H9 (cell line): ENCODE measurements around the gene PPP1R16B. TPM values are rescaled to one million over a fixed set of nuclear protein-coding genes. Genes with fewer than 3 reads are reported as not detected.

Experiments used
- DNase-seq: peaks from one replicate; pipeline ENCODE4 v3.0.0-alpha.2; 2017
- H2AFZ ChIP-seq: one replicate; pipeline ENCODE4 v1.6.1; 2013; ENCODE audit warnings: mild to moderate bottlenecking, low read length, control low read depth, moderate library complexity
- H2AK5ac ChIP-seq: 2 replicates; pipeline ENCODE4 v1.6.1; 2013; ENCODE audit warnings: low read length, control low read depth, mixed read lengths; ENCODE audit not compliant: insufficient read length
- H2BK120ac ChIP-seq: one replicate; pipeline ENCODE4 v1.6.1; 2013; ENCODE audit warnings: low read depth, mild to moderate bottlenecking, low read length, control low read depth, inconsistent platforms; ENCODE audit not compliant: poor library complexity, severe bottlenecking
- H2BK12ac ChIP-seq: 2 replicates; pipeline ENCODE4 v1.6.1; 2013; ENCODE audit warnings: low read length, control low read depth, mixed read lengths, low read depth; ENCODE audit not compliant: insufficient read length
- H2BK15ac ChIP-seq: 2 replicates; pipeline ENCODE4 v1.6.1; 2013; ENCODE audit warnings: low read depth, low read length, control low read depth
- H2BK20ac ChIP-seq: one replicate; pipeline ENCODE4 v1.6.1; 2013; ENCODE audit warnings: low read depth, mild to moderate bottlenecking, low read length, control low read depth, inconsistent platforms; ENCODE audit not compliant: poor library complexity, severe bottlenecking
- H2BK5ac ChIP-seq: 2 replicates; pipeline ENCODE4 v1.6.1; 2013; ENCODE audit warnings: low read length, control low read depth, mixed read lengths; ENCODE audit not compliant: insufficient read length
- H3K14ac ChIP-seq: 2 replicates; pipeline ENCODE4 v1.6.1; 2013; ENCODE audit warnings: low read length, control low read depth; ENCODE audit not compliant: insufficient read depth
- H3K18ac ChIP-seq: 2 replicates; pipeline ENCODE4 v1.6.1; 2013; ENCODE audit warnings: low read depth, mild to moderate bottlenecking, mixed read lengths, low read length, control low read depth; ENCODE audit not compliant: insufficient read length
- H3K23ac ChIP-seq: 2 replicates; pipeline ENCODE4 v1.6.1; 2013; ENCODE audit warnings: low read length, control low read depth, mixed read lengths, low read depth; ENCODE audit not compliant: insufficient read length
- H3K23me2 ChIP-seq: 2 replicates; pipeline ENCODE4 v1.6.1; 2013; ENCODE audit warnings: low read depth, mild to moderate bottlenecking, mixed read lengths, low read length, control low read depth; ENCODE audit not compliant: insufficient read length, poor library complexity, severe bottlenecking
- H3K27ac ChIP-seq: 2 replicates; pipeline ENCODE4 v1.5.1; 2013; ENCODE audit warnings: low read length, control low read depth, mixed read lengths, low read depth; ENCODE audit not compliant: insufficient read length
- H3K27me3 ChIP-seq: 2 replicates; pipeline ENCODE4 v1.6.1; 2013; ENCODE audit warnings: low read length, control low read depth, inconsistent platforms; ENCODE audit not compliant: insufficient read depth
- H3K4ac ChIP-seq: 2 replicates; pipeline ENCODE4 v1.6.1; 2013; ENCODE audit warnings: low read depth, mild to moderate bottlenecking, control low read depth, inconsistent platforms, low read length, moderate library complexity
- H3K4me1 ChIP-seq: 2 replicates; pipeline ENCODE4 v1.6.1; 2013; ENCODE audit warnings: low read length, control low read depth, inconsistent platforms; ENCODE audit not compliant: insufficient read depth
- H3K4me2 ChIP-seq: 2 replicates; pipeline ENCODE4 v1.6.1; 2013; ENCODE audit warnings: low read length, control low read depth, mixed read lengths; ENCODE audit not compliant: insufficient read length, insufficient read depth
- H3K56ac ChIP-seq: 2 replicates; pipeline ENCODE4 v1.6.1; 2013; ENCODE audit warnings: low read depth, mild to moderate bottlenecking, mixed read lengths, low read length, control low read depth; ENCODE audit not compliant: insufficient read length
- H3K79me1 ChIP-seq: 2 replicates; pipeline ENCODE4 v1.6.1; 2013; ENCODE audit warnings: low read depth, mild to moderate bottlenecking, moderate library complexity, low read length, control low read depth, inconsistent platforms; ENCODE audit not compliant: insufficient read depth, poor library complexity, severe bottlenecking
- H3K79me2 ChIP-seq: 2 replicates; pipeline ENCODE4 v1.6.1; 2013; ENCODE audit warnings: low read length, control low read depth, inconsistent platforms; ENCODE audit not compliant: insufficient read depth
- H3K9ac ChIP-seq: 2 replicates; pipeline ENCODE4 v1.6.1; 2013; ENCODE audit warnings: low read length, control low read depth, mixed read lengths; ENCODE audit not compliant: insufficient read length; ENCODE audit errors: extremely low read depth
- H3K9me3 ChIP-seq: one replicate; pipeline ENCODE4 v1.6.1; 2013; ENCODE audit warnings: low read depth, low read length, inconsistent platforms; ENCODE audit not compliant: control insufficient read depth
- H3T11ph ChIP-seq: one replicate; pipeline ENCODE4 v1.6.1; 2013; ENCODE audit warnings: mild to moderate bottlenecking, low read length, control low read depth, inconsistent platforms
- H4K20me1 ChIP-seq: one replicate; pipeline ENCODE4 v1.6.1; 2013; ENCODE audit not compliant: control insufficient read depth, insufficient read length, insufficient read depth
- H4K5ac ChIP-seq: 2 replicates; pipeline ENCODE4 v1.6.1; 2013; ENCODE audit warnings: low read depth, mild to moderate bottlenecking, mixed read lengths, low read length, control low read depth; ENCODE audit not compliant: insufficient read length
- H4K8ac ChIP-seq: replicated peaks from 2 replicates; pipeline ENCODE4 v1.6.1; 2013; ENCODE audit warnings: low read length, control low read depth, mixed read lengths, low read depth; ENCODE audit not compliant: insufficient read length
- H4K91ac ChIP-seq: 2 replicates; pipeline ENCODE4 v1.6.1; 2013; ENCODE audit warnings: low read depth, mild to moderate bottlenecking, moderate library complexity, mixed read lengths, low read length, control low read depth; ENCODE audit not compliant: insufficient read length
- H3K27ac Mint-ChIP-seq, 3 experiments: 2 replicates in 2 of 3; 3 replicates in 1 of 3; pipeline ENCODE4 v1.8.0; 2020 to 2021; ENCODE audit warnings: mixed read lengths in 3 of 3, mild to moderate bottlenecking in 1 of 3, moderate library complexity in 1 of 3
- H3K27me3 Mint-ChIP-seq: 2 replicates; pipeline ENCODE4 v1.8.0; 2021; ENCODE audit warnings: low read depth, mild to moderate bottlenecking, moderate library complexity, mixed read lengths
- H3K36me3 Mint-ChIP-seq, 3 experiments: 2 replicates in 2 of 3; 3 replicates in 1 of 3; pipeline ENCODE4 v1.8.0; 2020 to 2021; ENCODE audit warnings: low read depth in 3 of 3, mixed read lengths in 3 of 3; ENCODE audit not compliant: insufficient read depth in 1 of 3
- H3K4me1 Mint-ChIP-seq, 2 experiments: 2 replicates each; pipeline ENCODE4 v1.8.0; 2020; ENCODE audit warnings: mixed read lengths in 2 of 2
- H3K4me3 Mint-ChIP-seq, 2 experiments: 2 replicates in 1 of 2; 3 replicates in 1 of 2; pipeline ENCODE4 v1.8.0; 2020 to 2021; ENCODE audit warnings: mild to moderate bottlenecking in 2 of 2, mixed read lengths in 2 of 2, moderate library complexity in 1 of 2
- H3K9me3 Mint-ChIP-seq, 2 experiments: 2 replicates in 1 of 2; 3 replicates in 1 of 2; pipeline ENCODE4 v1.8.0; 2020; ENCODE audit warnings: mild to moderate bottlenecking in 2 of 2, mixed read lengths in 2 of 2, moderate library complexity in 1 of 2
- WGBS: extraction: QIAGEN DNeasy Blood & Tissue Kit; methylation state at CpG from one replicate; pipeline ENCODE4 v1.1.7; 2013; ENCODE audit warnings: missing lambda C conversion rate, low lambda C conversion rate, mixed read lengths; ENCODE audit not compliant: insufficient read length; ENCODE audit errors: extremely low coverage; 5-methylcytosine and 5-hydroxymethylcytosine counted together
- total RNA-seq: library from RNA; stranded (reverse); gene quantifications from 2 replicates; pipeline ENCODE4 v1.2.1, GENCODE V29; 2021
- TF ChIP-seq, protein P1 (sequence below): fragments of 200-600 bp; sonication (generic); conservative IDR thresholded peaks from 3 replicates; pipeline ENCODE4 v1.8.0; 2021; ENCODE audit warnings: antibody characterized with exemption, mild to moderate bottlenecking

PPP1R16B gene
- total RNA-seq, 1 experiment from 2014 or later: 8.2 TPM

DNA sequence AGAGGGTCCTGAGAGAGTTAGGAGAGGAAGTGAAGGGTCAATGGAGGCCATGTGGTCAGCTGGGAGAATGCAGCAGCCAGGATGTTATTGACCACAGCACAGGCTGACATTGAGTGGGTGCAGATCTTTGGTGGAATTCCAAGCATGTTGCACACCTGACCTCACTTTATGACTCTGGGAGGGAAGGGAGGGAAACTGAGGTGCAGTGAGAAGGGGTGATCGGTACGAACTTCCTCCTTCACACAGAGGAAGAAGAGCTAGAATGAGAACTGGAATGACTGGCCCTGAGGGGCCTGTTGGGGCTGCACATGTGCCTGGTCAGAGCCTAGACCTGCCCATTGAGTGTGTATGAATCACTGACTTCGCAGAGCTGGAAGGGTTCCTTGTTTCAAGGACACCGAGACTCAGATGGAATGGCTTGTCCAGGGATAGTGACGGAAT is 130.5 kb downstream of the PPP1R16B start:
- Histone ChIP-seq H3K23ac (no peak overlapping the region), H2BK20ac (no peak overlapping the region), H2BK5ac (no peak overlapping the region), H3K79me2 (peaks cover 52% of the 10 kb centered on the region; the same call in 1 of the 2 replicates), H3K4me1 (peaks cover 3% of the 10 kb centered on the region; the same call in 1 of the 2 replicates), H4K5ac (no peak overlapping the region), H3K4me2 (no peak overlapping the region), H3K9ac (no peak overlapping the region), H3K18ac (no peak overlapping the region), H3K23me2 (no peaks in the 10 kb centered on the region), H2BK15ac (no peak overlapping the region), H3K14ac (no peak overlapping the region), H3K79me1 (peaks cover 12% of the 10 kb centered on the region), H3K27ac (no peak overlapping the region), H2BK12ac (no peak overlapping the region), H3K27me3 (no peaks in the 10 kb centered on the region), H4K8ac (no peak overlapping the region), H2BK120ac (no peak overlapping the region), H2AK5ac (no peak overlapping the region), H3K9me3 (no peaks in the 10 kb centered on the region), H4K91ac (no peak overlapping the region), H3T11ph (no peak overlapping the region), H3K56ac (no peak overlapping the region), H2AFZ (no peak overlapping the region), H3K4ac (no peak overlapping the region), H4K20me1 (no peaks in the 10 kb centered on the region)
- H3K4me3 Mint-ChIP-seq: no peak overlapping the region
- TF ChIP-seq, protein P1, sequence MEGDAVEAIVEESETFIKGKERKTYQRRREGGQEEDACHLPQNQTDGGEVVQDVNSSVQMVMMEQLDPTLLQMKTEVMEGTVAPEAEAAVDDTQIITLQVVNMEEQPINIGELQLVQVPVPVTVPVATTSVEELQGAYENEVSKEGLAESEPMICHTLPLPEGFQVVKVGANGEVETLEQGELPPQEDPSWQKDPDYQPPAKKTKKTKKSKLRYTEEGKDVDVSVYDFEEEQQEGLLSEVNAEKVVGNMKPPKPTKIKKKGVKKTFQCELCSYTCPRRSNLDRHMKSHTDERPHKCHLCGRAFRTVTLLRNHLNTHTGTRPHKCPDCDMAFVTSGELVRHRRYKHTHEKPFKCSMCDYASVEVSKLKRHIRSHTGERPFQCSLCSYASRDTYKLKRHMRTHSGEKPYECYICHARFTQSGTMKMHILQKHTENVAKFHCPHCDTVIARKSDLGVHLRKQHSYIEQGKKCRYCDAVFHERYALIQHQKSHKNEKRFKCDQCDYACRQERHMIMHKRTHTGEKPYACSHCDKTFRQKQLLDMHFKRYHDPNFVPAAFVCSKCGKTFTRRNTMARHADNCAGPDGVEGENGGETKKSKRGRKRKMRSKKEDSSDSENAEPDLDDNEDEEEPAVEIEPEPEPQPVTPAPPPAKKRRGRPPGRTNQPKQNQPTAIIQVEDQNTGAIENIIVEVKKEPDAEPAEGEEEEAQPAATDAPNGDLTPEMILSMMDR: no peak
- peak overlapping the region in 2 of 3 experiments; percentile 8 to 42; a peak in 4 of 7 replicates for H3K27ac Mint-ChIP-seq
- H3K27me3 Mint-ChIP-seq: no peaks in the 10 kb centered on the region
- H3K36me3 Mint-ChIP-seq: peaks cover 16 to 46% (median 38%) of the 10 kb centered on the region in 3 experiments; a peak in 6 of 7 replicates
- WGBS: no CpG with 5 or more reads among the region's 5 CpGs
- H3K9me3 Mint-ChIP-seq: no peaks in the 10 kb centered on the region
- DNase-seq: no peak
- H3K4me1 Mint-ChIP-seq: peaks cover 32 to 33% of the 10 kb centered on the region in 2 experiments
